Measurements from ENCODE around the gene WAPL. TPM values are rescaled to one million over a fixed set of nuclear protein-coding genes. Genes with fewer than 3 reads are reported as not detected.

Gene WAPL
- total RNA-seq, 1 experiment from 2014 or later = 48.0 TPM

DNA sequence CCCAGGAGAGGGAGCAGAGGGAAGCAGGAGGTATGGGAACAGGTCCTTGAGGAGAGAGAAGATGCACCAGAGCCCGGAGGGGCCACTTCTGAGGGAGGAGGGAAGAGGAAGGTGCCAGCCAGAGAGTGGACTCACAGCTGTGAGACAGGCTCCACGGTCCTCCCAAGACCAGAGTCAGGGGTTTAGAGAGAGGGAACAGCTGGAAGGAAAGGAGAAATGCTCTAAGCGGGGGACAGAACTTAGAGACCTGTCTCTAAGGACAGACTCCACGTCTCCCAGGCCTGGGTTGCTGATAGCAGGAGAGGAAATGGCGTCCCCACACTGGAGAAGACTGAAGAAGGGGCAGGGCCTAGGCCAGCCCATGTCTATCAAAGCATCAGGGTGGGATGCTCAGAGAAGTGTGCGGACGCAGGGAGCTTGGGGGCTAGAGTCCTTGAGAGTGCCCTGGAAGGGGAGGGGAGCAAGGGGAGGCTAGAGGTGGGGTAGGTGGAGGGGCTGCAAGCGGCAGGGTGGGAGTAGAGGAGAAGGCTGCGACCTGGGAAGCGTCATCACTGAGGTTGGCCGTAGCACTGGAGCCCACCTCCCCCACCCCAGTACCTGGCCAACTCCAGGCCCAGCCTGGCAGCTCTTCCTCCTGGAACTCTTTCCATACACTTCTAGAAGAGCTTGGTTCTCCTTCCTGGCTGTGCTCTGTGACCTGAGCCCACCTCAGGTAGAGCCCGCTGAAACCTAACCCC is 129.4 kb downstream of the WAPL start:
- Mint-ChIP-seq H3K4me3 (no peak overlapping the region), H3K4me1 (peaks cover 24% of the 10 kb centered on the region), H3K27ac (no peak overlapping the region), H3K27me3 (ENCODE audit: low read depth) (peaks cover 55% of the 10 kb centered on the region), H3K9me3 (no peaks in the 10 kb centered on the region), H3K36me3 (no peaks in the 10 kb centered on the region)
- no peak for TF ChIP-seq NR2C2 (CRISPR knock-in tag; IDR thresholded peaks at IDR 0.05)
- TF ChIP-seq TEAD4 (CRISPR knock-in tag; IDR thresholded peaks at IDR 0.05) = no peak
- no peak for TF ChIP-seq ESRRA (CRISPR knock-in tag; IDR thresholded peaks at IDR 0.05; ENCODE audit: borderline replicate concordance)
- TF ChIP-seq, protein P1, sequence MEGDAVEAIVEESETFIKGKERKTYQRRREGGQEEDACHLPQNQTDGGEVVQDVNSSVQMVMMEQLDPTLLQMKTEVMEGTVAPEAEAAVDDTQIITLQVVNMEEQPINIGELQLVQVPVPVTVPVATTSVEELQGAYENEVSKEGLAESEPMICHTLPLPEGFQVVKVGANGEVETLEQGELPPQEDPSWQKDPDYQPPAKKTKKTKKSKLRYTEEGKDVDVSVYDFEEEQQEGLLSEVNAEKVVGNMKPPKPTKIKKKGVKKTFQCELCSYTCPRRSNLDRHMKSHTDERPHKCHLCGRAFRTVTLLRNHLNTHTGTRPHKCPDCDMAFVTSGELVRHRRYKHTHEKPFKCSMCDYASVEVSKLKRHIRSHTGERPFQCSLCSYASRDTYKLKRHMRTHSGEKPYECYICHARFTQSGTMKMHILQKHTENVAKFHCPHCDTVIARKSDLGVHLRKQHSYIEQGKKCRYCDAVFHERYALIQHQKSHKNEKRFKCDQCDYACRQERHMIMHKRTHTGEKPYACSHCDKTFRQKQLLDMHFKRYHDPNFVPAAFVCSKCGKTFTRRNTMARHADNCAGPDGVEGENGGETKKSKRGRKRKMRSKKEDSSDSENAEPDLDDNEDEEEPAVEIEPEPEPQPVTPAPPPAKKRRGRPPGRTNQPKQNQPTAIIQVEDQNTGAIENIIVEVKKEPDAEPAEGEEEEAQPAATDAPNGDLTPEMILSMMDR (IDR thresholded peaks at IDR 0.05) = no peak
- no peak for TF ChIP-seq ZNF671 (CRISPR knock-in tag; IDR thresholded peaks at IDR 0.05)
- no peak for TF ChIP-seq ZNF121 (CRISPR knock-in tag; IDR thresholded peaks at IDR 0.05)
- no peak for TF ChIP-seq ELF4 (CRISPR knock-in tag; IDR thresholded peaks at IDR 0.05; ENCODE audit: low read depth)
- POLR2A ChIA-PET = interaction anchor here (0.7 kb wide), 1 partner anchor 20 kb away, joined by 3 read pairs; no protein-coding TSS in a partner anchor
- DNase-seq (ENCODE audit: low spot score) (no peak), ATAC-seq (no peak)
- CTCF ChIA-PET = interaction anchor here (0.6 to 5.5 kb wide), 6 partner anchors 9 to 282 kb away, joined by 3 to 48 read pairs (median 4); no protein-coding TSS in a partner anchor

DNA sequence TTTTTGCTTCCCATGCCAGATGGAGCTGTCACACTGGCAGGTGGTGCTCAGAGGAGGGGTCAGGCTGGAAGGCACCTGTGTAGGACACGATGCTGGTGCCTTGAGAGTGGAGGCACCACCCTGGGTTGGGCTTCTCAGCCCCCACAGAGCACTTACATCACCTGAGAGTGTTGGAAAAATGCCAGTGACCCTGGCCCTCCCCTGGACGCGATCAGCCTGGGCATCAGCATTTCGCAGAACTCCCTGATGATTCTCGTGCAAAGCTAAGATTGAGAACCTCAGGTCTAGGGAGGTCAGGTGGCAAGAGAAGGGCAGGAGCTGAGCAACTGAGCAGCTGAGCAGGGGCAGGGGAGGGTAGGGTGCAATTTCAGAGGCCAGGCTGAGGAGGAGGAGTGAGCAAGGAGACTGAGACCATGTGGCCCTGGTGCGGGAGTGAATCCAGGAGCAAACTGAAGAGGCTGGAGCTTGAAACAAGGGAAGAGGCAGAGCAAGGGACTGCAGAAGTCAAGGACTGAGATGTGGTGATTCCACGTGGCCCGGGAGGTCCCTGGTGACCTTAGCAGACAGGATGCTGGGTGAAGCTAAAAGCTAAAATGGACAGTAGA is 130.3 kb downstream of the WAPL start:
- Mint-ChIP-seq H3K27me3 (ENCODE audit: low read depth) (peaks cover 52% of the 10 kb centered on the region), H3K9me3 (no peaks in the 10 kb centered on the region), H3K27ac (no peak overlapping the region), H3K4me3 (no peak overlapping the region), H3K36me3 (no peaks in the 10 kb centered on the region), H3K4me1 (peaks cover 24% of the 10 kb centered on the region)
- TF ChIP-seq RORB (CRISPR knock-in tag; IDR thresholded peaks at IDR 0.05) = no peak
- TF ChIP-seq, protein P2, sequence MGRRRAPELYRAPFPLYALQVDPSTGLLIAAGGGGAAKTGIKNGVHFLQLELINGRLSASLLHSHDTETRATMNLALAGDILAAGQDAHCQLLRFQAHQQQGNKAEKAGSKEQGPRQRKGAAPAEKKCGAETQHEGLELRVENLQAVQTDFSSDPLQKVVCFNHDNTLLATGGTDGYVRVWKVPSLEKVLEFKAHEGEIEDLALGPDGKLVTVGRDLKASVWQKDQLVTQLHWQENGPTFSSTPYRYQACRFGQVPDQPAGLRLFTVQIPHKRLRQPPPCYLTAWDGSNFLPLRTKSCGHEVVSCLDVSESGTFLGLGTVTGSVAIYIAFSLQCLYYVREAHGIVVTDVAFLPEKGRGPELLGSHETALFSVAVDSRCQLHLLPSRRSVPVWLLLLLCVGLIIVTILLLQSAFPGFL (CRISPR knock-in tag; IDR thresholded peaks at IDR 0.05; ENCODE audit: borderline replicate concordance) = no peak
- TF ChIP-seq, protein P3, sequence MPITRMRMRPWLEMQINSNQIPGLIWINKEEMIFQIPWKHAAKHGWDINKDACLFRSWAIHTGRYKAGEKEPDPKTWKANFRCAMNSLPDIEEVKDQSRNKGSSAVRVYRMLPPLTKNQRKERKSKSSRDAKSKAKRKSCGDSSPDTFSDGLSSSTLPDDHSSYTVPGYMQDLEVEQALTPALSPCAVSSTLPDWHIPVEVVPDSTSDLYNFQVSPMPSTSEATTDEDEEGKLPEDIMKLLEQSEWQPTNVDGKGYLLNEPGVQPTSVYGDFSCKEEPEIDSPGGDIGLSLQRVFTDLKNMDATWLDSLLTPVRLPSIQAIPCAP (CRISPR knock-in tag; IDR thresholded peaks at IDR 0.05) = no peak
- TF ChIP-seq, protein P4, sequence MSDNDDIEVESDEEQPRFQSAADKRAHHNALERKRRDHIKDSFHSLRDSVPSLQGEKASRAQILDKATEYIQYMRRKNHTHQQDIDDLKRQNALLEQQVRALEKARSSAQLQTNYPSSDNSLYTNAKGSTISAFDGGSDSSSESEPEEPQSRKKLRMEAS (CRISPR knock-in tag; IDR thresholded peaks at IDR 0.05) = no peak
- TF ChIP-seq, protein P5, sequence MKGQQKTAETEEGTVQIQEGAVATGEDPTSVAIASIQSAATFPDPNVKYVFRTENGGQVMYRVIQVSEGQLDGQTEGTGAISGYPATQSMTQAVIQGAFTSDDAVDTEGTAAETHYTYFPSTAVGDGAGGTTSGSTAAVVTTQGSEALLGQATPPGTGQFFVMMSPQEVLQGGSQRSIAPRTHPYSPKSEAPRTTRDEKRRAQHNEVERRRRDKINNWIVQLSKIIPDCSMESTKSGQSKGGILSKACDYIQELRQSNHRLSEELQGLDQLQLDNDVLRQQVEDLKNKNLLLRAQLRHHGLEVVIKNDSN (CRISPR knock-in tag; IDR thresholded peaks at IDR 0.05) = no peak
- TF ChIP-seq, protein P6, sequence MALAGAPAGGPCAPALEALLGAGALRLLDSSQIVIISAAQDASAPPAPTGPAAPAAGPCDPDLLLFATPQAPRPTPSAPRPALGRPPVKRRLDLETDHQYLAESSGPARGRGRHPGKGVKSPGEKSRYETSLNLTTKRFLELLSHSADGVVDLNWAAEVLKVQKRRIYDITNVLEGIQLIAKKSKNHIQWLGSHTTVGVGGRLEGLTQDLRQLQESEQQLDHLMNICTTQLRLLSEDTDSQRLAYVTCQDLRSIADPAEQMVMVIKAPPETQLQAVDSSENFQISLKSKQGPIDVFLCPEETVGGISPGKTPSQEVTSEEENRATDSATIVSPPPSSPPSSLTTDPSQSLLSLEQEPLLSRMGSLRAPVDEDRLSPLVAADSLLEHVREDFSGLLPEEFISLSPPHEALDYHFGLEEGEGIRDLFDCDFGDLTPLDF (CRISPR knock-in tag; IDR thresholded peaks at IDR 0.05) = no peak
- TF ChIP-seq GTF2I (CRISPR knock-in tag; conservative IDR thresholded peaks at IDR 0.05) = no peak
- TF ChIP-seq SP1 (CRISPR knock-in tag; conservative IDR thresholded peaks at IDR 0.05) = no peak
- no peak for TF ChIP-seq ZNF396 (CRISPR knock-in tag; IDR thresholded peaks at IDR 0.05; ENCODE audit: borderline replicate concordance)
- TF ChIP-seq, protein P1 (IDR thresholded peaks at IDR 0.05) = no peak
- TF ChIP-seq ATF1 (CRISPR knock-in tag; IDR thresholded peaks at IDR 0.05) = no peak
- TF ChIP-seq ZNF263 (CRISPR knock-in tag; IDR thresholded peaks at IDR 0.05; ENCODE audit: low read depth) = no peak
- ChIA-PET POLR2A (interaction anchor here (2.4 kb wide), 1 partner anchor 9 kb away, joined by 20 read pairs; no protein-coding TSS in a partner anchor), CTCF (interaction anchor here (1.5 to 5.5 kb wide), 4 partner anchors 9 to 42 kb away, joined by 3 to 48 read pairs (median 7); partner anchors contain the start of gene GRID1)
- no peak for ATAC-seq
- DNase-seq (ENCODE audit: low spot score) = no peak

All from WTC11 (cell line).